ENCODE data around the gene POLR2H. TPM values are rescaled to one million over a fixed set of nuclear protein-coding genes. Genes with fewer than 3 reads are reported as not detected.

POLR2H gene
- total RNA-seq (2021) (92.1 and 92.6 TPM in 2 replicates), Bru-seq, nascent RNA (percentile 76 among the genes with signal in this experiment), BruChase-seq, experiment 1, labeled RNA remaining after a 2-hour chase (percentile 83 among the genes with signal in this experiment), BruChase-seq, experiment 2, labeled RNA remaining after a 6-hour chase (percentile 93 among the genes with signal in this experiment)
- long read RNA-seq, transcript POLR2H-202 (5 exons, 878 nt) = major isoform, 13 of 99 reads
- long read RNA-seq, transcript POLR2H-208 (6 exons, 1,802 nt) = minor isoform, 9 of 99 reads
- long read RNA-seq, partial matches to known transcripts = 73 of 99 reads
- long read RNA-seq, other reads (novel, unspliced or antisense) = 4 of 99 reads

DNA sequence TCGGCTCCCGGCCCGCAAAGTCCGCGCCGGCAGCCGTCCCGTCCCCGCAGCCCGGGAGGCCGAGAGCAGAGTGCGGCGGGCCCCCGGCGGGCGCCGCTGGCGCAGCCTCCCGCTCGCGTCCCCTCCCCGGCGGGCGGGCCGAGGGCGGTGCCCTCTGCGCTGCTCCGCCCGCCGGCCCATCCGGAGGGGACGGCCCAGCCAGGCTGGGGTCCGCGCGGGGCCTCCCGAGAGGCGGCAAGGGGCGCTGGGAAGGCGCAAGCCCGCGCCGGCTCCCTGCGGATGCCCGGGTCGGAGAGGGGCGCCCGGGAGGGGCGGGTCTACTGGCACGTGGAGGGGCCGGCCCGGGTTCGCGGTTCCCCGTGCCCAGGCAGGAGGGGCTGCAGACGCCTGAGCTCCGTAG lies at the start of gene POLR2H, which contains the start of gene CLCN2:
Gene POLR2H (plus strand): TSS at position 179 of the 400 bp plus-strand sequence. CDS start 1,783 bp downstream, outside the sequence.
Gene CLCN2 (minus strand): TSS at position 74 of the 400 bp plus-strand sequence. CDS start 126 bp downstream, outside the sequence.
- intact Hi-C loops (cut with micrococcal nuclease; ENCODE audit: unreplicated experiment) = no loop called here
- H3K4me1 ChIP-seq (ENCODE audit: insufficient read depth, low read length, poor library complexity, severe bottlenecking) = peaks cover 11% of the 10 kb centered on the region
- POLR2A ChIA-PET (ENCODE audit: low non-redundant PET) = no interaction called here
- no TSS peak for BruUV-seq (replicated peaks)
- CTCF ChIA-PET = no interaction called here
- H3K9me3 ChIP-seq (ENCODE audit: low read depth, low read length, poor library complexity, severe bottlenecking) = no peaks in the 10 kb centered on the region
- no peaks in the 10 kb centered on the region for H3K27me3 ChIP-seq (replicated peaks; ENCODE audit: insufficient read depth, low read depth, low read length, poor library complexity)
- peaks cover 11% of the 10 kb centered on the region for H3K36me3 ChIP-seq (ENCODE audit: insufficient read depth, low read length, poor library complexity, severe bottlenecking)
- peak within 1 kb of the TSS; percentile 81 for H3K4me3 ChIP-seq (ENCODE audit: low read depth, low read length, poor library complexity, severe bottlenecking)
- peak; percentile 49 for DNase-seq (ENCODE audit: low spot score)
- no peak for TF ChIP-seq EZH2 (IDR thresholded peaks at IDR 0.05; ENCODE audit: borderline replicate concordance, low read depth, low read length, poor library complexity, severe bottlenecking)
- TF ChIP-seq, protein P1, sequence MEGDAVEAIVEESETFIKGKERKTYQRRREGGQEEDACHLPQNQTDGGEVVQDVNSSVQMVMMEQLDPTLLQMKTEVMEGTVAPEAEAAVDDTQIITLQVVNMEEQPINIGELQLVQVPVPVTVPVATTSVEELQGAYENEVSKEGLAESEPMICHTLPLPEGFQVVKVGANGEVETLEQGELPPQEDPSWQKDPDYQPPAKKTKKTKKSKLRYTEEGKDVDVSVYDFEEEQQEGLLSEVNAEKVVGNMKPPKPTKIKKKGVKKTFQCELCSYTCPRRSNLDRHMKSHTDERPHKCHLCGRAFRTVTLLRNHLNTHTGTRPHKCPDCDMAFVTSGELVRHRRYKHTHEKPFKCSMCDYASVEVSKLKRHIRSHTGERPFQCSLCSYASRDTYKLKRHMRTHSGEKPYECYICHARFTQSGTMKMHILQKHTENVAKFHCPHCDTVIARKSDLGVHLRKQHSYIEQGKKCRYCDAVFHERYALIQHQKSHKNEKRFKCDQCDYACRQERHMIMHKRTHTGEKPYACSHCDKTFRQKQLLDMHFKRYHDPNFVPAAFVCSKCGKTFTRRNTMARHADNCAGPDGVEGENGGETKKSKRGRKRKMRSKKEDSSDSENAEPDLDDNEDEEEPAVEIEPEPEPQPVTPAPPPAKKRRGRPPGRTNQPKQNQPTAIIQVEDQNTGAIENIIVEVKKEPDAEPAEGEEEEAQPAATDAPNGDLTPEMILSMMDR (conservative IDR thresholded peaks at IDR 0.05; ENCODE audit: low read depth, low read length) = no peak
- peak within 1 kb of the TSS; percentile 89 for H3K27ac ChIP-seq (ENCODE audit: low read depth, low read length, poor library complexity, severe bottlenecking)

DNA sequence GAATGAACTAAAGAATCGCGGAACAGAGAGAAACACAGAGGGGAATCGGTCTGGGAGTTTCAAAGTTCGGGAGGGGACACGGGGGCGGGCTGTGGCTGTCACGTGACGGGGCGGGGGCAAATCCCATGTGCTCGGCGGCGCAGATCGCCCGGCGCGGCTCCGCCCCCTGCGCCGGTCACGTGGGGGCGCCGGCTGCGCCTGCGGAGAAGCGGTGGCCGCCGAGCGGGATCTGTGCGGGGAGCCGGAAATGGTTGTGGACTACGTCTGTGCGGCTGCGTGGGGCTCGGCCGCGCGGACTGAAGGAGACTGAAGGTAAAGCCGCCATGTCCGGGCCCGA lies 47.2 kb upstream of the POLR2H start, which contains the start of gene EIF4G1:
Gene EIF4G1 (plus strand): TSS at position 244 of the 337 bp plus-strand sequence. CDS start 1,191 bp downstream, outside the sequence.
- intact Hi-C loops (cut with micrococcal nuclease; ENCODE audit: unreplicated experiment) = loop anchor here (1.0 kb wide), 1 partner anchor 14 kb away; no protein-coding TSS in a partner anchor
- BruUV-seq (replicated peaks) = no TSS peak
- Histone ChIP-seq H3K36me3 (ENCODE audit: insufficient read depth, low read length, poor library complexity, severe bottlenecking) (peaks cover 26% of the 10 kb centered on the region), H3K4me3 (ENCODE audit: low read depth, low read length, poor library complexity, severe bottlenecking) (peak within 1 kb of the TSS; percentile 93), H3K27me3 (replicated peaks; ENCODE audit: insufficient read depth, low read depth, low read length, poor library complexity) (no peaks in the 10 kb centered on the region), H3K27ac (ENCODE audit: low read depth, low read length, poor library complexity, severe bottlenecking) (peak within 1 kb of the TSS; percentile 92), H3K4me1 (ENCODE audit: insufficient read depth, low read length, poor library complexity, severe bottlenecking) (peaks cover 25% of the 10 kb centered on the region), H3K9me3 (ENCODE audit: low read depth, low read length, poor library complexity, severe bottlenecking) (no peaks in the 10 kb centered on the region)
- CTCF ChIA-PET = no interaction called here
- POLR2A ChIA-PET (ENCODE audit: low non-redundant PET) = no interaction called here
- DNase-seq (ENCODE audit: low spot score) = peak; percentile 95
- TF ChIP-seq, protein P1 (conservative IDR thresholded peaks at IDR 0.05; ENCODE audit: low read depth, low read length) = no peak
- TF ChIP-seq EZH2 (IDR thresholded peaks at IDR 0.05; ENCODE audit: borderline replicate concordance, low read depth, low read length, poor library complexity, severe bottlenecking) = no peak

DNA sequence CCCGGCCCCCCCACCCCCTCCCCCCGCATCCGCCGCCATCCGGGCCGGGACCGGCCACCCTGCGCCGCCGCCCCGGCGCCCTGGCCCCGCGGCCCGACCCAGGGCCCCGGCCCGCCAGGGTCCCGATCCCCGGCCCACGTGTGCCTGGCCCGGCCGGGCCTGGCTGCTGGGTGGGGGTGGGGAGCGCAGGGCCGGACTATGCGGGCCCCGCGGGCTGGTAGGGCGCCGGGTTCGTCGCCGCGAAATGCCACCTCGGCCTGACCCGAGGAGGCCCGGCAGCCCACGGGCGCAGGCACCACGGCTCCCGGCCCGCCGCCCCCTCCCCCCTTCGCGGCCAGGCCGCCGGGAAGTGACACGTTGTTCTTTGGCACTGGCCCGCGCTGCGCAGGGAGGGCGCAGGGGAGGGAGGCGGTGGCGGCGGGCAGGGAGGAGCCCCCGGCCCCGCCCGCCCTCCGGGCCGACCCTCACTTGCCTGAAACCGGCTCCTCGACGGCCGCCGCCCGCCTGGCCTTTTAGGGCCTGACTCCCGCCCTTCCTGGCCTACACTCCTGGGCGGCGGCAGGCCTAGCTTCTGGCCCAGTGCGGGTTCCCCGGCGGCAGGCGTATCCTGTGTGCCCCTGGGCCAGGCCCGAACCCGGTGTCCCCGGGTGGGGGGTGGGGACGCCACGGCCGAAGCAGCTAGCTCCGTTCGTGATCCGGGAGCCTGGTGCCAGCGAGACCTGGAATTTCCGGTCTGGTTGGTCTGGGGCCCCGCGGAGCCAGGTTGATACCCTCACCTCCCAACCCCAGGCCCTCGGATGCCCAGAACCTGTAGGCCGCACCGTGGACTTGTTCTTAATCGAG lies 46.6 kb upstream of the POLR2H start:
- Histone ChIP-seq H3K27ac (ENCODE audit: low read depth, low read length, poor library complexity, severe bottlenecking) (peak overlapping the region; percentile 92), H3K4me1 (ENCODE audit: insufficient read depth, low read length, poor library complexity, severe bottlenecking) (peaks cover 30% of the 10 kb centered on the region), H3K9me3 (ENCODE audit: low read depth, low read length, poor library complexity, severe bottlenecking) (no peaks in the 10 kb centered on the region), H3K4me3 (ENCODE audit: low read depth, low read length, poor library complexity, severe bottlenecking) (peak overlapping the region; percentile 93), H3K36me3 (ENCODE audit: insufficient read depth, low read length, poor library complexity, severe bottlenecking) (peaks cover 24% of the 10 kb centered on the region), H3K27me3 (replicated peaks; ENCODE audit: insufficient read depth, low read depth, low read length, poor library complexity) (no peaks in the 10 kb centered on the region)
- intact Hi-C loops (cut with micrococcal nuclease; ENCODE audit: unreplicated experiment) = loop anchor here (1.0 kb wide), 1 partner anchor 15 kb away; no protein-coding TSS in a partner anchor
- BruUV-seq (replicated peaks) = no TSS peak
- ChIA-PET CTCF (no interaction called here), POLR2A (ENCODE audit: low non-redundant PET) (no interaction called here)
- TF ChIP-seq, protein P1 (conservative IDR thresholded peaks at IDR 0.05; ENCODE audit: low read depth, low read length) = no peak
- no peak for TF ChIP-seq EZH2 (IDR thresholded peaks at IDR 0.05; ENCODE audit: borderline replicate concordance, low read depth, low read length, poor library complexity, severe bottlenecking)
- peak; percentile 65 for DNase-seq (ENCODE audit: low spot score)
